ENCODE measurements around the gene AKAP13.

The AKAP13 gene

DNA sequence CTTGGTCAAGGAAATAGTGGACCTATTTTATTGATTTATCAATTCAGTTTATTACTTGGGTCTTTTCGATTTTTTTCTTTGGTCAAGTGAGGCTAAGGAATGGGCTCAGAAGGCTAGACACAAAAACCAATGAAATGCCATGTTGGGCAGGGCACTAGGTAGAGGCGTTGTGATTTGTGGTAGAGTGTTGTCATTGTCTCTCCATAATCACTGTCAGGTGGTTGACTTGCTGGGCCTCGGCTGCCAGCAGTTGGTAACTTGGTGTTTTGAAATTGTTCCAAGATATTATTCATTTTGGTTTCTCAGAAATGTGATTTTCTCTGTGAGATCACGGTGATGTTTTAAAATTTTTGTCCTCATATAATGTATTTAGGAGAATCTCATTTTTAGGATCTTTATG lies 240.7 kb downstream of the AKAP13 start:
- no peak for DNase-seq (ENCODE audit: low read depth in 2 of 2)

DNA sequence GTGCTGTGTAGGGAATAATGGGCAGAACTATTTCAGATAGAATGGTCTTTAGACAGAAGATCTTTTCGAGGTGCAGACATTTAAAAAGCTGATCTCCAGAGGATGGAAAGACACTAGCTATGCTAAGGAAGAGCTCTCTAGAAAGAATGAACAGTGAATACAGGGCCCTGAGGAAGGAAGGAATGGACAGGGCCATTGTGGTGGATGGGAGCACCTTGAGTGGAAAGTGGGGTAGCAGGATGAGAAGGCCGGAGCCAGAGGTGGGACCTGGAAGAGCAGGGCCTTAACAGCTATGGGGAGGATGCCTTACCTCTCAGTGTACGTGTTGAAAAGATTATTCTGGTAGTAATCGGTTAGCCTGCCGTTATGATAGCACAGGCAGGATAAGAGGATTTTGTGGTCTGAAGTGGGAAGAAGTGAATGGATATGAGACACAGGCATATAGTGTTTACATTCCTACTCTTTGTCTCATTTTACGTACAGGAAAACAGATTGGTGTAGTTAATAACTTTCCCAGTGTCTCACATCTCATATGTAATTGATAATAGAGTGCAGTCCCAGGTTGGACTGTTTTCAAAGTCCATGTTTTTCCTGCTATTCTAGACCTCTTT lies 241.9 kb downstream of the AKAP13 start:
- no peak for DNase-seq (ENCODE audit: low read depth in 2 of 2)

DNA sequence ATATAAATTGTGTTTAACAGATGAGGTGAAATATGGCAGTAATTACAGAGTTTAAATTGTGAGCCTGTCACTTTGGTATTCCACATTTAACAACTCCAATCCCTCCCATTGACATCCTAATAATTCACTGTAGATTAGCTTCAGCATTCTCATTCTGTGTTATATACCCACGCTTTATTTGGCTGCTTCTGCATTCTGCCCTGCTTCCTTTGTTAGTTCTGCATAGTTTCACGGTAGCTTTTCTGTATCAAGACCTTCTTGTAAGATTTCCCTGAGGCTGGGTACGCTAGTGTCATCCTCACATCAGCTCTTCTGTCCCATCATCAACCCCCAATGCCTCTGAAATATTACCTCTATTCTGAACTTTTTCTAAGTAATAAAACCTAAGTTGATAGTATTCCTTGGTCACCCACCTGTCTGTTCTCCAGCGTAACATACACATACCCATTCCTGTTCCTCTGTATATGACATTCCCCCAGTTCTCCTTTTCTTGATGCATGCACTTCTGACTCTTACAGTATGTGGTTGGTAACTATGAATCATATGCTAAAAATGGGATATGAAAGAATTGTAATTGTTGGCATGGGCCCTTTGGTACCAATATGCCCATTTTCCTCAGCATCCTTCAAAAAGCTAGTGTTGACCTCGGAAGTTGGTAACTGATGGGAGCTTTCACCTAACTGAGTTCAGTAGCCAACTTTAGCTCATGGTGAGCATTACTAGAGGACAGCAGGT lies 243.1 kb downstream of the AKAP13 start:
- DNase-seq (ENCODE audit: low read depth in 2 of 2): no peak

DNA sequence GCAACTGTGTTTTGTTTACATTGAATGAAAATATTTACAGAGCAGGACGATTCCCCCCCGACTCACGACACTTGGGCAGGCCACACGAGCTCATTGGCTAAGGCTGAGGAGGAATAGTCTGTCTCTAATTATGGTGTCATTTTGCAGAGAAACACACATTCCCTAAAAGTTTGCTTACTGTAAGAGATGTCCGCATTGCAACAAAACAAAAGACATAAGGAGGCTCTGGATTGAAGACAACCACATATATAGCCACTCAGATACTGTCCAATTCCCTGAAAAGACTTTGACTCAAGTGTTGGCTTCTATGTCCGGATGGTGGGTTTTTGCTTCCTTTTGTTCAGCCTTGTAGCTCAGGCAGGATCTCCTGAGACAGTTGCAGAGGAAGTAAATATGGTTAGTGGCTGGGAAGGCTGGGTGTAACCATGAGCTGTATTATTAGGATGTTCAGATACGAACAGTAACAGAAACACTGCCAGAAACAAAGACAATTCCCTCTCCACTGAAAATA lies 243.9 kb downstream of the AKAP13 start:
- no peak for DNase-seq (ENCODE audit: low read depth in 2 of 2)

DNA sequence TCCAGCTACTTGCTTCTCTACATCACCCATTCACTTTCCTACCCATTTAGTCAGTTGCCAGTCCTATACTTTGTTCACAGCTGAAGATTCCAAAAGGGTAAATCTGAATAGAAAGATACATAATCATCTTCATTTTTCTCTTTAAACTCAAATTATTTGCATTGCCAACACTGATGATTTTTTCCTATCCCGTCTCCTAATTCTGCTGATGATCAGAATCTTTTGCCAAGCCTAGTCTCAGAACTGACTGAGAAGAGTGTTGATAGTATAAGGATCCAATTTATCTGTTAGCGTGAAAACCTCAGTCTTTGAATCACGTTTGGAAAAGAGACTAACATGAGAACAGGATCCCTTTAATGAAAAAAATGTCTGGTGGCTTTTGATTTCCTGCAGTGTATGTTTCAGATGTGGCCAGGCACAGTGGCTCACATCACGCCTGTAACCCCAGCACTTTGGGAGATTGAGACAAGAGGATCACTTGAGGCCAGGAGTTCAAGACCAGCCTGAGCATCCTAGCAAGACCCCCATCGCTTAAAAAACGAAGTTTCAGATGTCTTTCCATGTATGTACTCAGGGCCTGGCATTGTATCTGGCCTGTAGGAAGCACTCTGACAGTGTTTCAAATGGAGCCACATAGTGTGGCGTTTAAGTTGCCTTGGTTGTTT lies 244.9 kb downstream of the AKAP13 start:
- DNase-seq (ENCODE audit: low read depth in 2 of 2): no peak

DNA sequence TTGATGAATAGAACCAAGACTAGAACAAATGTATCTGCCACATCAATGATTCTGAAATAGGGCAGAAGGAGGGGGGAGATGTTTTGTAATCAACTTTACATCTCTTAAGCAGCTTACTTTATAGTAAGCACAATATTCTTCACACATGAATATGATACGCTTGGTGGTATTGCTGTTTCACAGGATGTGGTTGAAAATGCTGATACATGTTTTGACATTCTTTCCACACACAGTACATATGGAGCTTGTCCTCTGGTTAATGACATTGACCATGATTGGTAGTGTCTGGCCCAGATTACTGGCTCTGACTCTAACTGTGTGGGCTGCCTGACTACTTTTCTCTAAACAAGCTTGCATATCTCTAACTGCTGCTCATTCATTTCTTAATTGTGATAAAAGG lies 245.5 kb downstream of the AKAP13 start:
- no peak for DNase-seq (ENCODE audit: low read depth in 2 of 2)

DNA sequence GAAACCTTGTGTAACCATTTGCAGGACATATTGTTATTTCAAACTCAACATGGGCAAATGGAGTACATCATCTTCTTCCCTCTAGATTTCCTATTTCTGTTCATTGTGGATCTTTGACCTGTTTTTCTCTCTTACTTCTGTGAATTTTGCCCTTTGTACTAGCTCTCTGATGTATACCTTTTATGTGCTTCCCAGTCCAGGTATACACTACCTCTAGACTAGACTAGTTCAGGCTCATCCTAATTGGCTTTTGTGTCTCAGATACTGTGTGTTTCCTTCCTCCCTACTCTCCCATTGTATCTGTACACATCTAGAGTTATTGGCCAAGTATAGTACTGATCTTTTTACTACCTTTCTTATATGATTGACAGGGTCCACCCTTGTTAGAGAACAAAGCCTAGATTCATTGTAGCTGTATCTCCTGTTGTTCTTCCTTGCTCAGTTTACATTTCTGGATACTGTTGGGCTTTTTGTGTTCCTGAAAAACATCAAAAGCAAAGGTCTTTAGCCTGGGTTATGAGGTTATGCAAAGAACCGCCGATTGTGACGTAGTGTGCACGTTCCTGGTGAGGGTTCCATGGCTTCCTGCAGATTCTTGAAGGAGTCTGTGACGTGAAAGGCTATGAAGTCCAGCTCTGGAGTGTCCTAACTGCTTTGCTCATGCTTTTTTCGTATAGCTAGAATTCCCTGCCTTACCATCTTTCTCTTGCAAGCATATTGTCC lies 247.0 kb downstream of the AKAP13 start:
- DNase-seq (ENCODE audit: low read depth in 2 of 2): no peak

DNA sequence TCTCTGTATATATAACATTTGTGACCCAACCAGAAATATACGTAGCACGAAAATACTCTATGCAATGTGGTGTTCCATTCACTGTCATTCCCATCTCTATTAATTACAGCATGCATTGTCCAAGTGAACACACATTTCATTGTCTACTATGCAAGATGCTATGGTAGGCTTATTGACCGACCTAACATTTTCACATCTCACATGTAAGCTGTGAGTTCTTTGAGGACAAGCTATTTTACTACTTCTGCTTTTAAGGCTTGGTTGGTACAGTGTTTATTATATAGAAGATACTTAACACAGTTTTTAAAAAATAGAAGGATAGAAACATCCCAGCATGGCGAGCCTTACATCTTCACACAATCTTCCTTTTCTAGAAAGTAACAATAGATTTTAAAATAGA lies 249.9 kb downstream of the AKAP13 start:
- DNase-seq (ENCODE audit: low read depth in 2 of 2): no peak

DNA sequence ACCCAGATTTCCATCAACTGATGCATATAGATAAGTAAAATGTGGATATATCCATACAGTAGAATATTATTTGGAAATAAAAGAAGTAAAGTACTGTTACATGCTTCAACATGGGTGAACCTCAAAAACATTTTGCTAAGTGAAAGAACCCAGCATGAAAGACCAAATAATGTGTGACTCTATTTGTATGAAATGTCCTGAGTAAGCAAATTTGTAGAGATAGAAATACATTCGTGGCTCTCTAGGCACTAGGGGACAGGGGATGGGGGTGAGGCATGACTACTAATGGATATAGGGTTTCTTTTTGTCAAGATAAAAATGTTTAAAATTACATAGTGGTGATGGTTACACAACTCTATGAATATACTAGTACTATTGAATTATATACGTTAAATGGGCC lies 250.6 kb downstream of the AKAP13 start:
- DNase-seq (ENCODE audit: low read depth in 2 of 2): no peak

DNA sequence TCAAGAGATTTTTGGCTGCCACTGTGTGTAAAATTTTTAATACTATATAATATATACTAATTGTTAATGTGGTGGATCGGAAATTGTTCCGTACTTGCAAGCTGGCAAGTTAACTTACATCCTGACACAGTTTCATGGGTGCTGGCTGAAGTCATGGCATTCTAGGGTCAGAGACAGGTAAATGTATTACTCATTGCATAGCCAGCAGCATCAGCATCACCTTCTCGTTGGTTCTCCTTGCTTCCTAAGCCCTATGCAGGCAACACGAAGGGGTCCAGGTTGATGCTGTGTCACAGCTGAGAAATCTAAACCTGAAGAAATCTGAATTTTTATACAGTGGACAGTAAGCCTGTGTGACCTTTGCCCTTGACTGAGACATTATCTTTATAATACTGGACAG lies 251.6 kb downstream of the AKAP13 start:
- DNase-seq (ENCODE audit: low read depth in 2 of 2): no peak

DNA sequence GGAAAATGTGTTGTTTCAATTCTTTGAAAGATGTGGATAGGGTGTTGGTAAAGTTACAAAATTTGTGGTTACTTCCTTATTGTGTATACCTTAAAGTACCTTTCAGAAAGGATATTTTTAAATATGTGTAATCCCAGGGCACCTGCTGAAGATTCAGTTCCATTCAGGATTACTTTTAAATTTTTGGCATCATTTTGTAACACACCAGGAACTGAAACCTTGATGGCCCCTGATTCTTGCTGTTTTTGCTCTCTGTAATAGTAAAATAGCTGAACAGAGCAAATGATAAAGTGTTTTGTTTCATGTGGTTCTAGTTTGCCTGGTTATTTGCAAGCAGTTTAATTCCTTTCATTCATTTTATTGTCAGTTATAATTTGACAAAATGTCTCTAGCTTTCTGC lies 253.5 kb downstream of the AKAP13 start:
- DNase-seq (ENCODE audit: low read depth in 2 of 2): no peak

DNA sequence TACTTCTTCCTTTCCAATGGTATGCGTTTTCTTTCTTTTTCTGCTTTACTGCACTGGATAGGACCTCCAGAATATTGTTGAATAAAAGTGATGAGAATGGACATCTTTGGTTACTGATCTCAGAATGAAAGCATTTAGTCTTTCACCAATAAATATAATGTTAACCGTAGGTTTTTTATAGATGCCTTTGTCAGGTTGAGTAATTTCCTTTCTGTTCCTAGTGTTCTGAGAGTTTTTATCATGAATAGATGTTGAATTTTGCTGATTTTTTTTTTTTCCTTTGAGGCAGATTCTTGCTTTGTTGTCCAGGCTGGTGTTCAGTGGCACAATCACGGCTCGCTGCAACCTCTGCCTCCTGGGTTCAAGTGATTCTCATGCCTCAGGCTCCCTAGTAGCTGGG lies 255.9 kb downstream of the AKAP13 start:
- DNase-seq (ENCODE audit: low read depth in 2 of 2): no peak

DNA sequence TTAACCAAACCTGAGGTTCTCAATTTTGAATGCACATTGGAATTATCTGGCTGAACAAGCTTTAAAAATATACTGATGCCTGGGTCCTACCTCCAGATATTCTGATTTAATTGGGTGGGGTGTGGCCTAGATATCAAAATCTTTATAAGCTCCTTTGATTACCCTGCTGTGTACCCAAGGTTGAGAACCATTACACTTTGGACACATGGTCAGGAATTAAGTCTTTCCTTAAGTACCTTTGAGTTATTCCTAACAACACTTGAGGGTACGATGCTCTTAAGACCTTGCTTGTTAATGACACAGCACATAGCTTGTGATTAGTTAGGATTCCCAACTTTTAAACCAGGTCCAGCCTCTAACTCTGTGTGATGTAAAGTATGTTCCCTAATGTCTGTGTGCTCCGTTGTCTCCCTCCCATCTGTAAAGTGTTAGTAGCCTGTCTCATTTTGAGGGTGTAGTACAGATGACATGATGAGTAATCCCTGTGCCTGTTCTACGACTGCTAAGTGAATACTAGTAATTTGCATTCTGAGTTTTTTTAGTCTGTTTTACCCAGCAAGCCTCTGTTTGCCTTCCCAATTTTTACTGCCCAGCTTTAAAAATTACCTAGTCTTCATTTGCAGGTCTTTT lies 259.5 kb downstream of the AKAP13 start:
- no peak for DNase-seq (ENCODE audit: low read depth in 2 of 2)

DNA sequence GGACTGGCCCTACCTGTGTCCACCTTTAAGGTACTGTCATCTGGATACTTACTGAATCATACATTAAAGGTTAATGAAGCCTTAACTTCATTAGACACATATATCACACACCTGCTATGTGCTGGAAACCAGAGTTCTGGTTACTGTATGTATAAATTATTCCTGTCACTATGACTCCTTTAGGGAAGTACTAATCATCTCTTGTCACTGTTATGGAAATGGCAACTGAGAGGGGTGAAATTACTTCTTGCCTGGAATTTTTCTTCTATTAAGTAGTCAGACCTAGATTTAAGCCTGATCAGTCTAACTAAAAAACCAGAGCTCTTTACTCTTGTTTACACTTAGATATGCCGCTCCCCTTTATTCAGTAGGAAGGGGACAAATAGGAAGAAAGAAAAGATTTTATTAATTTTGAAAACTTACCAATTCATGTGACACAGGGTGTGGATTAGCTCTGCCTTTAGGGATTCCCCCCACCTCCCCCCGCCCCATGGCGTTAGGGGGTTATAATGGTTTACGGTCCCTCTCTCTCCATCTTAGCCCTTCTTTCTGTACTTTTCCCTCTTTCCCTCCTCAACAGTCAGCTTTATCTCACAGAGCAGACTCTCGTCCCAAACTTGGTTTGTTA lies 261.8 kb downstream of the AKAP13 start:
- DNase-seq (ENCODE audit: low read depth in 2 of 2): no peak

DNA sequence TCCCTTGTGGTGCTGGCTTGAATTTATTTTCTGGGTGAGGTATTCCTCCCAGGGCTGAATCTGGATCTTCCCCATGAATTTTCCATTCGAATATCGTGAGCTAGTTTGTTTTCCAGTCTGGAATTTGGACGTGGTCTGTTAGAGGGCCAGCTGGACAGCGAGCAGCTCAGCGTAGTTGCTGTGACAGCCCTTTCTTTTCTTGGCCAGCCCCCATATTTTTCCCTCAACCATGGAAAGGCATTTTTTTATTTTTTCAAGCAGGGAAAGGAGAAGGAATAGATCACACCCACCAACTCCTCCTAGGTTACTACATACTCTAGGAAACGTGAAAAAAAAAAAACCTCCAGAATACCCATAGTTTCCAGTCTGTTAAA lies 262.3 kb downstream of the AKAP13 start:
- DNase-seq (ENCODE audit: low read depth in 2 of 2): no peak

DNA sequence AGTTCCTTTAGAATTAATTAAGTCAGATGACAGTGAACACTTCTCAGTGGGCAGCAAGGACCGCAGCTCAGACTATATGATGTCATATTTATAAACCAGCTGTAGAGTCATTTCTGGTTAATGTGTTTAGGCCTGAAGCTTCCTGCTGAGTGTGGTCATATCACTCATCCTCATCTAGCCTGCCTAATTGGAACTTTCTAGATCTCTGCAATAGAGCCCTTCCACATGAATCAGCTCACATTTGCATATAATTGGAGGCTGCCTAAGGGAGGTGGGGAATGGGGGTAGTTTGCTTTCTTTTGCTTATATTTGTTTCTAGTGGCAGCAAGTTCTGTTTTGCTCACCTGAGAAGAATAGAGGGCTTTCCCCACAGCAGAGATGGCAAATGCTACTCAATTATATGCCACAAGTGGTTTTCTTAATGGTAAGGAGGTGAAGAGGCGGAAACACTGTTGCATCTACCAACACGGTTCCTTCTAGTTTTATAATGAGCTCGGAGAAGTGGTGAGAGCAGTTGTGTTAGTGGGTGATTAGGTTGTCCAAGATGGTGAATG lies 266.2 kb downstream of the AKAP13 start:
- no peak for DNase-seq (ENCODE audit: low read depth in 2 of 2)

DNA sequence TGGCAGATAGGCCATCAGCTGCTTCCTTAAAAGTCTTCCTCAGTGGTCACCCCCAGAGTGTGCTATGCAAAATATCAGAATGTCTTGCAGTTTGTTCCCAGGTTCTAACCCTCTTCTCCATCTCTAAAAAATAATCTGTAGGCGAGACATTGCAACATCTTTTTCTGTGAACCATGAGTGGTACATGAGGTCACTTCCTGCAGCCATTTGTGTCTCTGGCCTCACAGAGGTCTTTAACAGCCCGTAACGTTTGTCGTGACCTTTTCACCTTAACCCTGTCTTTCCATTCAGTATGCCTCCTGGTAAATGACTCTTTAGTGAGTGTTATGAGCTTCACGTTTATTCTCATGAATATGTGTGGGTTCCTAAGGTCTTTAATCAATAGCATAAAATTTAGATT lies 269.0 kb downstream of the AKAP13 start:
- peak in 1 of 2 donors; percentile 6 for DNase-seq (ENCODE audit: low read depth in 2 of 2)

DNA sequence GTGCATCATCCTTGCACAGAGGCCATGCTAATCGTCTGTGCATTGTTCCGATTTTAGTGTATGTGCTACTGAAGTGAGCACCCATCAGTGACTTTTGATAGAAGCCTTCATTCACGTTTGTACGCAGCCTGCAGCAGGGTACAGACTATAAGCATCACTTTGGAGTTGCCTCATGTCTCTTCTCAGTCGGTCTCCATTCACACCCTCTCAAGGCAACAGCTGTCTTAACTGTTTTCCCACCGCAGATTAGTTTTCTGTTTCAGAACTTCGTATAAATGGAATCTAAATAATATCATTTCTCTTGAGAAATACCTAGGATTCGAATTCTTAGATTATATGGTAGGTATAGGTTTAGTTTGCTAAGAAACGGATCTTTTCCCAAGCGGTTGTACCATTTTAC lies 271.1 kb downstream of the AKAP13 start:
- no peak for DNase-seq (ENCODE audit: low read depth in 2 of 2)

DNA sequence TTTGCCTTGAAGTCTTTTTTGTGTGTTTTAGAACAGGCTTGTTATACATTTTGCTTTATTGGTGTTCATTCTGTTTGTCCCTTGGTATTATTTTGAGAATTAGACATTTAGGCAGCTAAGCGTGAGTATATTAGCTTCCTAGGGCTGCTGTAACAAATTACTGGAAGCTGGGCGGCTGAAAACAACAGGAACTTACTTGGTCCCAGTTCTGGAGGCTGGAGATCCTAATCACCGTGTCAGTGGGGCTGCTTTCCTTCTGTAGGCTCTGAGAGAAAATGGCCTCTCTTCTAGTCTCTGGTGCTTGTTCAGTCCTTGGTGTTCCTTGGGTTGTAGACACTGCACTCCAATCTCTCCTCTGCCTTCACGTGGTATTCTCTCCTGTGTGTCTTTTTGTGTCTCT lies 272.1 kb downstream of the AKAP13 start:
- no peak for DNase-seq (ENCODE audit: low read depth in 2 of 2)

DNA sequence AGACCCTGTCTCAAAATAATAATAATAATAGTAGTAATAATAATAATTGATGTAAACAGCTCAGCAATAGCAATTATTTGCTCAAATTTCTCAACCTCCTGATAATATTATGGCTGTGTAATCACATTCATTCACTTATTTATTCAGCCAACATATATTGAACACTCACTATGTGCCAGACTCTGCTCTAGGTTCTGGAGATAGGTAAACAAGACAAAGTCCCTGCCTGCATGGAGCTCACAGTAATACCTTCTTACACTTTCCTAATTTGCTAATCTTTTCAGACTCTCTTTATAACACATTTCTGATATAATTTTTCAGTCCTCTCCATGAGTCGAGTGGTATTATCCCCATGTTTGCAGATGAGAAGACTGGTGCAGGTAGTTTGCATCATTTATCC lies 276.7 kb downstream of the AKAP13 start:
- DNase-seq (ENCODE audit: low read depth in 2 of 2): no peak

DNA sequence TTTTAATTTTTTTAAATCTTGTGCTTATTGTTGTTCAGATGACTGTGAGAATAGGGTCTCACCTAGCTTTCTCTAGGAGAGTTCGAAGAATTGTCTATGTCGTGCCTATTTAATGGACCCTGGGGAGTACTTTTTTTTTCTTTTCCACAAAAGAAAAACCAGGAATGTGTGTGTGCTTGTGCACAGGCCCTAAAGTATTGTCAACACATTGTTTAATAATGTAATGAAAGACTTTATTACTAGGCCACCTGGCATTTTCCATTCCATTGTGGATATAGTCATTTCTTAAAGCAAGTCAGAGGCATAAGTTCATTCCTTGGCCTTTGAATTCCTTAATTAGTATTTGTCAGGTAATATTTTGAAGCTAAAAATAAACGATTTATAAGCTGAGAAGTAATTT lies 278.4 kb downstream of the AKAP13 start:
- DNase-seq (ENCODE audit: low read depth in 2 of 2): no peak

Measured in stimulated activated CD8-positive, alpha-beta memory T cell treated with anti-CD3 and anti-CD28 coated beads, Interleukin-2, amount 100 ng/mL, for 48 hours (primary cell).